HepG2 (cell line): Measurements from ENCODE around the gene BANP. TPM values are rescaled to one million over a fixed set of nuclear protein-coding genes. Genes with fewer than 3 reads are reported as not detected.

Experiments used
- ATAC-seq: fragments of 200-7000 bp; cut with Tn5 transposase; 3 replicates; pipeline ENCODE4 v1.9.1; 2020; ENCODE audit warnings: mild to moderate bottlenecking, moderate library complexity
- BruUV-seq: library from RNA; stranded (reverse); fragments of 400-500 nt; replicated peaks from 2 replicates; lab custom pipeline; 2021; lab: Mats Ljungman, UMichigan
- CTCF ChIA-PET: fragments of 300-600 bp; formaldehyde crosslinking; extraction: SDS; loops from one replicate; lab custom pipeline; 2021; ENCODE audit warnings: low total read pairs, inconsistent platforms, low intra/inter-chr PET ratio; lab: Yijun Ruan, JAX
- POLR2A ChIA-PET: fragments of 350-600 bp; sonication (Branson Sonifier 250); formaldehyde crosslinking; loops from one replicate; lab custom pipeline; 2020; ENCODE audit warnings: antibody characterized with exemption, inconsistent platforms; lab: Yijun Ruan, JAX
- DNase-seq: peaks from one replicate; pipeline ENCODE4 v3.0.0-alpha.2; 2015; ENCODE audit warnings: low spot score
- FAIRE-seq: peaks from 3 replicates; lab custom pipeline; 2011; peaks lifted over from hg19 to GRCh38; lab: Jason Lieb, UNC
- H2AFZ ChIP-seq: one replicate; pipeline ENCODE4 v1.6.1; 2011; ENCODE audit warnings: low read length, inconsistent platforms
- H3K27ac ChIP-seq: fragments of 300-600 bp; 3 replicates; pipeline ENCODE4 v1.8.0; 2011; ENCODE audit warnings: mixed run types, mild to moderate bottlenecking, mixed read lengths, low read length, inconsistent platforms; ENCODE audit not compliant: insufficient read depth; ENCODE audit errors: extremely low read length
- H3K27me3 ChIP-seq, 2 experiments: fragments of 200-600 bp in 1 of 2; 2 replicates in 1 of 2; 3 replicates in 1 of 2; pipeline versions ENCODE4 v1.6.0 to v1.8.0; 2011; ENCODE audit warnings: low read length in 2 of 2, mild to moderate bottlenecking in 2 of 2, moderate library complexity in 2 of 2, inconsistent platforms in 1 of 2; ENCODE audit not compliant: insufficient read depth in 2 of 2, control insufficient read depth in 1 of 2
- H3K36me3 ChIP-seq, 2 experiments: fragments of 200-600 bp in 1 of 2; replicated peaks in 1 of 2; 2 replicates in 1 of 2; 3 replicates in 1 of 2; pipeline versions ENCODE4 v1.5.1 to v1.8.0; 2011; ENCODE audit warnings: low read length in 2 of 2, inconsistent platforms in 1 of 2; ENCODE audit not compliant: insufficient read depth in 2 of 2, control insufficient read depth in 1 of 2
- H3K4me1 ChIP-seq: 2 replicates; pipeline ENCODE4 v1.5.1; 2012; ENCODE audit warnings: low read length, inconsistent platforms; ENCODE audit not compliant: insufficient read depth
- H3K4me2 ChIP-seq: 2 replicates; pipeline ENCODE4 v1.6.0; 2011; ENCODE audit warnings: low read depth, low read length, inconsistent platforms
- H3K4me3 ChIP-seq, 3 experiments: fragments of 200-600 bp in 1 of 3; sonication (generic), shearing (Covaris generic) in 1 of 3; replicated peaks in 1 of 3; 2 replicates each; pipeline ENCODE4 v1.5.1; 2011 to 2016; ENCODE audit warnings: low read length in 3 of 3, inconsistent platforms in 2 of 3, low read depth in 2 of 3, mild to moderate bottlenecking in 2 of 3, control low read depth in 1 of 3, mixed read lengths in 1 of 3; ENCODE audit not compliant: insufficient read depth in 1 of 3
- H3K79me2 ChIP-seq: one replicate; pipeline ENCODE4 v1.6.1; 2011; ENCODE audit warnings: low read length, inconsistent platforms; ENCODE audit not compliant: insufficient read depth
- H3K9ac ChIP-seq: 2 replicates; pipeline ENCODE4 v1.6.0; 2011; ENCODE audit warnings: mild to moderate bottlenecking, low read depth, low read length, inconsistent platforms; ENCODE audit not compliant: insufficient read depth
- H3K9me3 ChIP-seq: 2 replicates; pipeline ENCODE4 v1.5.1; 2012; ENCODE audit warnings: mild to moderate bottlenecking, low read length
- H4K20me1 ChIP-seq: 2 replicates; pipeline ENCODE4 v1.6.0; 2011; ENCODE audit warnings: inconsistent platforms, mild to moderate bottlenecking, low read length, moderate library complexity; ENCODE audit not compliant: insufficient read depth
- ATRX ChIP-seq: sonication (generic); formaldehyde crosslinking; IDR thresholded peaks from 2 replicates; pipeline ENCODE4 v1.4.0; 2020; ENCODE audit warnings: missing genetic modification reagents, borderline replicate concordance
- EHMT2 ChIP-seq: fragments of 200-600 bp; sonication (generic); IDR thresholded peaks from 2 replicates; pipeline ENCODE4 v1.7.0; 2017; ENCODE audit warnings: antibody characterized with exemption, low read depth, low read length, borderline replicate concordance
- FOXA3 ChIP-seq: IDR thresholded peaks from 2 replicates; pipeline ENCODE4 v1.6.1; 2016; ENCODE audit warnings: missing genetic modification reagents, missing compliant biosample characterization
- GATA4 ChIP-seq: sonication (generic); IDR thresholded peaks from 2 replicates; pipeline ENCODE4 v1.6.1; 2016; ENCODE audit warnings: antibody characterized with exemption, low read depth, borderline replicate concordance
- HDAC2 ChIP-seq: sonication (generic); formaldehyde crosslinking; IDR thresholded peaks from 2 replicates; pipeline ENCODE4 v1.4.0; 2020; ENCODE audit warnings: missing genetic modification reagents
- HNRNPLL ChIP-seq: fragments of 200-400 bp; formaldehyde crosslinking; IDR thresholded peaks from 2 replicates; pipeline ENCODE4 v1.6.1; 2017; ENCODE audit warnings: mild to moderate bottlenecking, low read depth, low read length; ENCODE audit not compliant: poor library complexity, severe bottlenecking
- JUNB ChIP-seq: sonication (generic); formaldehyde crosslinking; IDR thresholded peaks from 2 replicates; pipeline ENCODE4 v1.8.0; 2022; ENCODE audit warnings: missing genetic modification reagents, mild to moderate bottlenecking, borderline replicate concordance
- KDM5A ChIP-seq: fragments of 200-600 bp; sonication (generic); IDR thresholded peaks from 2 replicates; pipeline ENCODE4 v1.7.0; 2018; ENCODE audit warnings: antibody characterized with exemption, mild to moderate bottlenecking, low read length, borderline replicate concordance
- NFATC3 ChIP-seq: sonication (generic); formaldehyde crosslinking; IDR thresholded peaks from 2 replicates; pipeline ENCODE4 v1.5.1; 2020; ENCODE audit warnings: mild to moderate bottlenecking, missing genetic modification reagents
- PHF20 ChIP-seq: sonication (generic); formaldehyde crosslinking; IDR thresholded peaks from 2 replicates; pipeline ENCODE4 v1.5.0; 2020; ENCODE audit warnings: mild to moderate bottlenecking, missing genetic modification reagents
- PHF8 ChIP-seq: sonication (generic); formaldehyde crosslinking; IDR thresholded peaks from 2 replicates; pipeline ENCODE4 v1.5.0; 2020; ENCODE audit warnings: missing genetic modification reagents
- SAFB2 ChIP-seq: sonication (generic); formaldehyde crosslinking; IDR thresholded peaks from 2 replicates; pipeline ENCODE4 v1.5.1; 2020; ENCODE audit warnings: missing genetic modification reagents, low read depth, mild to moderate bottlenecking, borderline replicate concordance
- SALL2 ChIP-seq: sonication (generic); formaldehyde crosslinking; IDR thresholded peaks from 2 replicates; pipeline ENCODE4 v1.8.1; 2023; ENCODE audit warnings: mild to moderate bottlenecking, missing genetic modification reagents, inconsistent platforms
- SMARCE1 ChIP-seq: fragments of 450-650 bp; IDR thresholded peaks from 2 replicates; pipeline ENCODE4 v1.6.1; 2017; ENCODE audit warnings: borderline replicate concordance
- TP53 ChIP-seq: sonication (generic); formaldehyde crosslinking; conservative IDR thresholded peaks from 2 replicates; pipeline ENCODE4 v1.4.0; 2020; ENCODE audit warnings: missing genetic modification reagents
- ZKSCAN5 ChIP-seq: sonication (generic); formaldehyde crosslinking; IDR thresholded peaks from 2 replicates; pipeline ENCODE4 v1.5.1; 2020; ENCODE audit warnings: mild to moderate bottlenecking, missing genetic modification reagents
- ZNF839 ChIP-seq: sonication (generic); formaldehyde crosslinking; IDR thresholded peaks from 2 replicates; pipeline ENCODE4 v1.4.0; 2020; ENCODE audit warnings: missing genetic modification reagents, mild to moderate bottlenecking, borderline replicate concordance
- ZSCAN31 ChIP-seq: sonication (generic); formaldehyde crosslinking; IDR thresholded peaks from 2 replicates; pipeline ENCODE4 v1.5.0; 2020; ENCODE audit warnings: low read depth, mild to moderate bottlenecking, missing genetic modification reagents
- WGBS: methylation state at CpG from one replicate; pipeline ENCODE4 v1.1.6; 2017; ENCODE audit warnings: low lambda C conversion rate; 5-methylcytosine and 5-hydroxymethylcytosine counted together
- in situ Hi-C: cut with HindIII; loops from 2 replicates; pipeline ENCODE4 v1.10.0; 2017; ENCODE audit warnings: low pct_unique_long_range_greater_than_20kb; ENCODE audit not compliant: extremely low pct_ligation_motif_present
- intact Hi-C: fragments of 100-400 bp; cut with micrococcal nuclease; formaldehyde crosslinking; loops from one replicate; pipeline ENCODE4 v1.10.0; 2022; ENCODE audit not compliant: unreplicated experiment
- polyA plus RNA-seq, 8 experiments: library from polyadenylated mRNA; depleted of rRNA in 3 of 8; stranded (reverse) in 7 of 8; unstranded in 1 of 8; fragments of >200 nt; fragmentation: Illumina TruSeq in 4 of 8; extraction: Trizol in 4 of 8; gene quantifications; 2 replicates each; pipeline versions ENCODE4 v1.2.1 to v1.2.3, GENCODE V29; 2011 to 2016; ENCODE audit warnings: low read depth in 4 of 8, missing spikeins in 1 of 8, mixed read lengths in 1 of 8; ENCODE audit not compliant: insufficient read depth in 1 of 8
- total RNA-seq, 5 experiments: library from RNA; depleted of rRNA; stranded (reverse); fragments of >200 nt; fragmentation: Illumina TruSeq; extraction: Trizol; gene quantifications; 2 replicates each; pipeline ENCODE4 v1.2.3, GENCODE V29; 2016; ENCODE audit warnings: low read depth in 1 of 5
- TF ChIP-seq, protein P1 (sequence below), 2 experiments: fragments of 450-650 bp in 1 of 2; sonication (generic) in 1 of 2; formaldehyde crosslinking; IDR thresholded peaks; 2 replicates each; pipeline versions ENCODE4 v1.5.0 to v1.8.0; 2020 to 2022; ENCODE audit warnings: mild to moderate bottlenecking in 1 of 2, missing genetic modification reagents in 1 of 2
- TF ChIP-seq, protein P2 (sequence below): sonication (generic); formaldehyde crosslinking; IDR thresholded peaks from 2 replicates; pipeline ENCODE4 v1.5.0; 2020; ENCODE audit warnings: missing genetic modification reagents
- TF ChIP-seq, protein P3 (sequence below): IDR thresholded peaks from 2 replicates; pipeline ENCODE4 v1.6.1; 2012; ENCODE audit warnings: low read length, improper control_type of control experiment

The BANP gene
- total and polyA plus RNA-seq, 2 of the 13 experiments (the other 11 are each of a cell fraction or from before 2014, with no cell fraction given): 20.2 to 23.8 TPM

DNA sequence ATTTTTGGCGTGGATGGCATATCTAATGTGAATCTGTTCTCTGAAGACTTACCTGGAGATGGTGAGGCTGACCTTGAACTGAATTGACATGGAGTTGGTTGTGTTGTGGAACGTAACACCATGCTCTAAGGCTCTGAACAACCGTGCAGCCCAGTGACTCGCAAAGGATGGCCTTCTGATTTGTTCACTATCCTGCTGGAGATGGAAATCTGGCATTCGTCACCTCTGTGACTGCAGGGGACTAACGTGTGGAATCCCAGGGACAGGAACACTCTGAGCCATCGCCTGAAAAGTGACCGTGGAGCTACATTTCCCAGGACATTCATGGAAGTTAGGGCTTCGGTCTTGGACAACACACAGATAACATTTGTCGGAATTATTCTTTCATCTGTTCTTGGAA, 61.1 kb downstream of the BANP start (continued):
- TF ChIP-seq FOXA3 (CRISPR knock-in tag) (no peak), SMARCE1 (no peak), SAFB2 (no peak), HNRNPLL (no peak), PHF20 (no peak), HDAC2 (no peak)
- TF ChIP-seq, protein P1, sequence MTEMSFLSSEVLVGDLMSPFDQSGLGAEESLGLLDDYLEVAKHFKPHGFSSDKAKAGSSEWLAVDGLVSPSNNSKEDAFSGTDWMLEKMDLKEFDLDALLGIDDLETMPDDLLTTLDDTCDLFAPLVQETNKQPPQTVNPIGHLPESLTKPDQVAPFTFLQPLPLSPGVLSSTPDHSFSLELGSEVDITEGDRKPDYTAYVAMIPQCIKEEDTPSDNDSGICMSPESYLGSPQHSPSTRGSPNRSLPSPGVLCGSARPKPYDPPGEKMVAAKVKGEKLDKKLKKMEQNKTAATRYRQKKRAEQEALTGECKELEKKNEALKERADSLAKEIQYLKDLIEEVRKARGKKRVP (CRISPR knock-in tag; IDR thresholded peaks at IDR 0.05): no peak

DNA sequence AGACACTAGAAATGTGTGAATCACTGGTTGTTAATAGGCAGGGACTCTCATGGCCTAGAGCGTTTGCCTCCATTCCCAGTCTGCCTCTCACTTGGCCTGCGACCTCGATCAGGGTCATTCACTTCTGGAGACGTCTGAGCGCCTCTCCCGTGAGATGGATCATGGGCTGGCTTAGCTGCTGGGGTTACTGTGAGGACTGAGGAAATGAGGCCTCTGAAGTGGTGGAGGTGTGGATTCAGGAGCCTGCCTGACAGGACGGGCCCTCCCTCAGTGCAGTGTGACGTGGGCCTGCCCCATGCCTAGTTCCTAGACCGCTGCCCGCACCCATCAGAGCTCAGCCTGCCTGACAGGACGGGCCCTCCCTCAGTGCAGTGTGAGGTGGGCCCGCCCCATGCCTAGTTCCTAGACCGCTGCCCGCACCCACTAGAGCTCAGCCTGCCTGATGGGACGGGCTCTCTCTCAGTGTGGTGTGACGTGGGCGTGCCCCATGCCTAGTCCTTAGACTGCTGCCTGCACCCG, 61.9 kb downstream of the BANP start:
- Histone ChIP-seq H4K20me1 (no peaks in the 10 kb centered on the region), H3K9me3 (no peaks in the 10 kb centered on the region), H3K27ac (no peak overlapping the region), H3K79me2 (no peaks in the 10 kb centered on the region), H3K4me1 (peaks cover 19% of the 10 kb centered on the region), H2AFZ (no peak overlapping the region), H3K4me2 (no peak overlapping the region), H3K36me3 (peaks cover 4 to 24% of the 10 kb centered on the region in 2 experiments; a peak in 3 of 5 replicates), H3K4me3 (no peak overlapping the region), H3K27me3 (no peaks in the 10 kb centered on the region), H3K9ac (no peak overlapping the region)
- ATAC-seq: no peak
- in situ Hi-C loops (no loop called here), intact Hi-C loops (no loop called here)
- ChIA-PET CTCF (no interaction called here), POLR2A (no interaction called here)
- DNase-seq: no peak
- BruUV-seq: no TSS peak
- no peak for FAIRE-seq
- 96% methylated on average over 11 of the region's 18 CpGs for WGBS
- TF ChIP-seq TP53 (CRISPR knock-in tag) (no peak), PHF8 (CRISPR knock-in tag) (no peak), GATA4 (no peak), SMARCE1 (no peak), SALL2 (CRISPR knock-in tag) (no peak), ATRX (CRISPR knock-in tag) (no peak), JUNB (CRISPR knock-in tag) (no peak), NFATC3 (CRISPR knock-in tag) (no peak), KDM5A (no peak), ZSCAN31 (CRISPR knock-in tag) (no peak), EHMT2 (no peak), ZNF839 (CRISPR knock-in tag) (no peak), ZKSCAN5 (CRISPR knock-in tag) (no peak)
- TF ChIP-seq, protein P2, sequence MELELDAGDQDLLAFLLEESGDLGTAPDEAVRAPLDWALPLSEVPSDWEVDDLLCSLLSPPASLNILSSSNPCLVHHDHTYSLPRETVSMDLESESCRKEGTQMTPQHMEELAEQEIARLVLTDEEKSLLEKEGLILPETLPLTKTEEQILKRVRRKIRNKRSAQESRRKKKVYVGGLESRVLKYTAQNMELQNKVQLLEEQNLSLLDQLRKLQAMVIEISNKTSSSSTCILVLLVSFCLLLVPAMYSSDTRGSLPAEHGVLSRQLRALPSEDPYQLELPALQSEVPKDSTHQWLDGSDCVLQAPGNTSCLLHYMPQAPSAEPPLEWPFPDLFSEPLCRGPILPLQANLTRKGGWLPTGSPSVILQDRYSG (CRISPR knock-in tag): no peak
- TF ChIP-seq, protein P3, sequence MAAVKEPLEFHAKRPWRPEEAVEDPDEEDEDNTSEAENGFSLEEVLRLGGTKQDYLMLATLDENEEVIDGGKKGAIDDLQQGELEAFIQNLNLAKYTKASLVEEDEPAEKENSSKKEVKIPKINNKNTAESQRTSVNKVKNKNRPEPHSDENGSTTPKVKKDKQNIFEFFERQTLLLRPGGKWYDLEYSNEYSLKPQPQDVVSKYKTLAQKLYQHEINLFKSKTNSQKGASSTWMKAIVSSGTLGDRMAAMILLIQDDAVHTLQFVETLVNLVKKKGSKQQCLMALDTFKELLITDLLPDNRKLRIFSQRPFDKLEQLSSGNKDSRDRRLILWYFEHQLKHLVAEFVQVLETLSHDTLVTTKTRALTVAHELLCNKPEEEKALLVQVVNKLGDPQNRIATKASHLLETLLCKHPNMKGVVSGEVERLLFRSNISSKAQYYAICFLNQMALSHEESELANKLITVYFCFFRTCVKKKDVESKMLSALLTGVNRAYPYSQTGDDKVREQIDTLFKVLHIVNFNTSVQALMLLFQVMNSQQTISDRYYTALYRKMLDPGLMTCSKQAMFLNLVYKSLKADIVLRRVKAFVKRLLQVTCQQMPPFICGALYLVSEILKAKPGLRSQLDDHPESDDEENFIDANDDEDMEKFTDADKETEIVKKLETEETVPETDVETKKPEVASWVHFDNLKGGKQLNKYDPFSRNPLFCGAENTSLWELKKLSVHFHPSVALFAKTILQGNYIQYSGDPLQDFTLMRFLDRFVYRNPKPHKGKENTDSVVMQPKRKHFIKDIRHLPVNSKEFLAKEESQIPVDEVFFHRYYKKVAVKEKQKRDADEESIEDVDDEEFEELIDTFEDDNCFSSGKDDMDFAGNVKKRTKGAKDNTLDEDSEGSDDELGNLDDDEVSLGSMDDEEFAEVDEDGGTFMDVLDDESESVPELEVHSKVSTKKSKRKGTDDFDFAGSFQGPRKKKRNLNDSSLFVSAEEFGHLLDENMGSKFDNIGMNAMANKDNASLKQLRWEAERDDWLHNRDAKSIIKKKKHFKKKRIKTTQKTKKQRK: no peak
